CD14-positive monocyte (primary cell): ENCODE results near the gene SPTB. TPM values are rescaled to one million over a fixed set of nuclear protein-coding genes. Genes with fewer than 3 reads are reported as not detected.

Experiments
- DNase-seq, 3 donors: peaks; one replicate each; pipeline ENCODE4 v3.0.0-alpha.2; 2011 to 2022
- H2AFZ ChIP-seq: 2 replicates; pipeline ENCODE4 v1.6.0; 2012; ENCODE audit warnings: mild to moderate bottlenecking, low read depth, low read length, inconsistent platforms; ENCODE audit not compliant: insufficient read depth, poor library complexity, severe bottlenecking
- H3K27ac ChIP-seq, 2 donors: 1 replicate in 1 of 2; 2 replicates in 1 of 2; pipeline ENCODE4 v1.5.1; 2012 to 2013; ENCODE audit warnings: low read length in 2 of 2, control low read depth in 1 of 2, inconsistent platforms in 1 of 2, low read depth in 1 of 2, mild to moderate bottlenecking in 1 of 2
- H3K27me3 ChIP-seq, 2 donors: one replicate each; pipeline versions ENCODE4 v1.6.0 to v1.6.1; 2011 to 2013; ENCODE audit warnings: low read length in 2 of 2; ENCODE audit not compliant: control insufficient read depth in 2 of 2, insufficient read depth in 2 of 2
- H3K36me3 ChIP-seq, 2 donors: replicated peaks in 1 of 2; 1 replicate in 1 of 2; 2 replicates in 1 of 2; pipeline versions ENCODE4 v1.5.1 to v1.6.1; 2012 to 2013; ENCODE audit warnings: low read length in 2 of 2, control low read depth in 1 of 2, inconsistent platforms in 1 of 2, mild to moderate bottlenecking in 1 of 2; ENCODE audit not compliant: insufficient read depth in 2 of 2, control insufficient read depth in 1 of 2
- H3K4me1 ChIP-seq, 2 donors: 1 replicate in 1 of 2; 2 replicates in 1 of 2; pipeline versions ENCODE4 v1.5.1 to v1.6.1; 2012 to 2013; ENCODE audit warnings: low read length in 2 of 2, control low read depth in 1 of 2, inconsistent platforms in 1 of 2, mild to moderate bottlenecking in 1 of 2, moderate library complexity in 1 of 2; ENCODE audit not compliant: insufficient read depth in 2 of 2, control insufficient read depth in 1 of 2
- H3K4me2 ChIP-seq: replicated peaks from 2 replicates; pipeline ENCODE3; 2012; ENCODE audit warnings: low read length, moderate library complexity, mild to moderate bottlenecking; ENCODE audit not compliant: poor library complexity, severe bottlenecking; ENCODE audit errors: extremely low read depth
- H3K4me3 ChIP-seq, 3 experiments: fragments of 200-600 bp in 1 of 3; sonication (generic) in 1 of 3; replicated peaks in 1 of 3; 1 replicate in 2 of 3; 2 replicates in 1 of 3; pipeline ENCODE4 v1.5.1; 2011 to 2013; ENCODE audit warnings: low read length in 3 of 3, mild to moderate bottlenecking in 3 of 3, control low read depth in 2 of 3, low read depth in 2 of 3, inconsistent platforms in 1 of 3, moderate library complexity in 1 of 3
- H3K79me2 ChIP-seq: 2 replicates; pipeline ENCODE4 v1.6.0; 2012; ENCODE audit warnings: mild to moderate bottlenecking, control low read depth, inconsistent platforms, low read length, moderate library complexity; ENCODE audit not compliant: insufficient read depth
- H3K9ac ChIP-seq: 2 replicates; pipeline ENCODE4 v1.6.0; 2017; ENCODE audit warnings: low read length, mild to moderate bottlenecking; ENCODE audit not compliant: insufficient read depth, poor library complexity, severe bottlenecking
- H3K9me3 ChIP-seq, 2 donors: replicated peaks in 1 of 2; 1 replicate in 1 of 2; 2 replicates in 1 of 2; pipeline versions ENCODE4 v1.5.1 to v1.6.1; 2012 to 2013; ENCODE audit warnings: low read length in 2 of 2, control low read depth in 1 of 2; ENCODE audit not compliant: control insufficient read depth in 1 of 2, insufficient read depth in 1 of 2
- H4K20me1 ChIP-seq: 2 replicates; pipeline ENCODE4 v1.6.0; 2012; ENCODE audit warnings: mild to moderate bottlenecking, low read length, control low read depth, moderate library complexity; ENCODE audit not compliant: insufficient read depth
- H3K27ac Mint-ChIP-seq, 7 donors: one replicate each; pipeline ENCODE4 v1.8.0; 2020; ENCODE audit warnings: mild to moderate bottlenecking in 7 of 7, mixed read lengths in 7 of 7, moderate library complexity in 6 of 7, inconsistent platforms in 2 of 7
- H3K27me3 Mint-ChIP-seq, 3 donors: one replicate each; pipeline ENCODE4 v1.8.0; 2021 to 2022; ENCODE audit warnings: low read depth in 3 of 3, mild to moderate bottlenecking in 3 of 3, mixed read lengths in 3 of 3, moderate library complexity in 3 of 3, inconsistent platforms in 1 of 3
- H3K36me3 Mint-ChIP-seq, 2 donors: one replicate each; pipeline ENCODE4 v1.8.0; 2020; ENCODE audit warnings: mixed read lengths in 2 of 2, inconsistent platforms in 1 of 2, mild to moderate bottlenecking in 1 of 2
- H3K4me1 Mint-ChIP-seq: one replicate; pipeline ENCODE4 v1.8.0; 2020; ENCODE audit warnings: mild to moderate bottlenecking, mixed read lengths
- H3K4me3 Mint-ChIP-seq, 2 donors: one replicate each; pipeline ENCODE4 v1.8.0; 2020; ENCODE audit warnings: mild to moderate bottlenecking in 2 of 2, mixed read lengths in 2 of 2, moderate library complexity in 1 of 2
- H3K9me3 Mint-ChIP-seq, 7 donors: one replicate each; pipeline ENCODE4 v1.8.0; 2020 to 2022; ENCODE audit warnings: mixed read lengths in 7 of 7, mild to moderate bottlenecking in 6 of 7, moderate library complexity in 6 of 7, inconsistent platforms in 2 of 7
- CTCF ChIP-seq: fragments of 200-600 bp; IDR thresholded peaks from one replicate; pipeline ENCODE4 v1.8.0; 2022; ENCODE audit warnings: antibody characterized with exemption, mild to moderate bottlenecking
- WGBS: methylation state at CpG from one replicate; pipeline ENCODE4 v1.1.5; 2013; ENCODE audit warnings: missing lambda C conversion rate; ENCODE audit not compliant: insufficient coverage; 5-methylcytosine and 5-hydroxymethylcytosine counted together
- intact Hi-C, 2 donors: fragments of 100-400 bp; cut with micrococcal nuclease; formaldehyde crosslinking; loops; one replicate each; pipeline versions ENCODE4 v1.15.0 to v1.15.1; 2023
- polyA plus RNA-seq, 3 donors: library from polyadenylated mRNA; depleted of rRNA in 1 of 3; unstranded in 2 of 3; stranded (reverse) in 1 of 3; fragments of 300-500 nt in 2 of 3; fragments of >200 nt in 1 of 3; fragmentation: Illumina TruSeq in 2 of 3; gene quantifications; 1 replicate in 2 of 3; 2 replicates in 1 of 3; pipeline ENCODE4 v1.2.3, GENCODE V29; 2012 to 2021

SPTB gene
- polyA plus RNA-seq, 3 donors: not detected

- Mint-ChIP-seq H3K27me3 (peaks cover 0 to 4% (median 3%) of the 10 kb centered on the region in 3 donors), H3K4me3 (no peak overlapping the region), H3K9me3 (peaks cover 2 to 22% (median 13%) of the 10 kb centered on the region in 7 donors), H3K27ac (no peak overlapping the region), H3K4me1 (no peaks in the 10 kb centered on the region), H3K36me3 (no peaks in the 10 kb centered on the region)
- Histone ChIP-seq H2AFZ (no peak overlapping the region), H3K27ac (no peak overlapping the region), H3K79me2 (no peaks in the 10 kb centered on the region), H3K4me2 (no peak overlapping the region), H3K9me3 (peaks cover 0 to 17% of the 10 kb centered on the region in 2 donors), H3K4me1 (no peaks in the 10 kb centered on the region), H4K20me1 (no peaks in the 10 kb centered on the region), H3K9ac (no peak overlapping the region), H3K4me3 (no peak overlapping the region), H3K36me3 (no peaks in the 10 kb centered on the region), H3K27me3 (no peaks in the 10 kb centered on the region)
- 97% methylated on average over 18 of the region's 18 CpGs for WGBS
- DNase-seq: no peak
- TF ChIP-seq CTCF: no peak
- intact Hi-C loops: no loop called here
These were observed 109.0 kb downstream of the SPTB start for GRCh38 chr14:64770751-64771150.

DNA sequence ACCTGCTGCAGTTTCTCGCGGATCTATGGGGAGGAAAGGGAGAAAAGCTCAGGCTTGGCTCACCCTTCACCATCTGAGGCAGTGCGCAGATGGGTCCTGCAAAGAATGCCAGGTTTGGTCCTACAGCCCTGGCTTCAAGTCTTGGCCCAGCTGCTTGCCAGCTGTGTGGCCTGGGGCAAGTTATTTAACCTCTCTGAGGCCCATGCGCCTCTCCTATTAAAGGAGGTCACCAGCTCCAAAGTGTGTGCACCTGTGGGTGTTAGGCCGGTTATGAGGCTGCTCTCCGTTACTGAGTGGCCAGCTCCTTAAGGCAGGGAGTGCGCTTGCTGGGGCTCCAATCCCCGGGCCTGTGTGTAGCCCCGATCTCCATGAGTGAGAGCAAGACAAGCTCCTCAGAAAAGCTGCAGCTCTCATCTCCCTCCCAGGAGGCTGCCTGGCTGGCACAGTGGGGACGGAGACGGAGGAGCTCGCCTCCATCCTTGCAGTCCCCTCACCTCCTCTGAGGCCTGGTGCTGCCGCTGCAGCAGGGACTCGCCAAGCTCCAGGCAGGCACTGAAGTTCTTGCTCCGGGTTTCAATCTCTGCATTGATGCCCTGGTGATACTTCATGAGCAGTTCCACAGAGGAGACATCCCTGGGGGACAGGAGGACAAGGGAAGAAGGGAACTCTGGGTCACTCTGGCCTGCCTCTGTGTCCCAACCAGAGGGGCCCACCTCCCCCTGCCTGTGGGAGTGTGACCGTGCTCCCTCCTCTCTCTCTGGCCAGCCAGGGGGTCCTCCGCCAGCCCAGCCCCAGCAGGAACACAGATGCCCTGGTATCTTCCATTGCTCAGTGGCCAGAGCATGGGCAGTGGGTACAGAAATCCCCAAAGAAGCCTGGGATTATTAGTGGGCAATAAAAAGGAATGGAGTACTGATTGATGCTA lies 110.3 kb downstream of the SPTB start:
- Histone ChIP-seq H3K4me1 (peaks cover 4 to 5% of the 10 kb centered on the region in 2 donors), H3K27ac (no peak overlapping the region), H3K9me3 (peaks cover 0 to 14% of the 10 kb centered on the region in 2 donors), H3K9ac (no peak overlapping the region), H3K4me2 (no peak overlapping the region), H4K20me1 (no peaks in the 10 kb centered on the region), H3K79me2 (no peaks in the 10 kb centered on the region), H3K27me3 (no peaks in the 10 kb centered on the region), H3K36me3 (no peaks in the 10 kb centered on the region), H2AFZ (no peak overlapping the region), H3K4me3 (no peak overlapping the region)
- H3K4me1 Mint-ChIP-seq: peaks cover 4% of the 10 kb centered on the region
- H3K9me3 Mint-ChIP-seq: peaks cover 0 to 14% (median 6%) of the 10 kb centered on the region in 7 donors
- no peak overlapping the region for H3K27ac Mint-ChIP-seq
- H3K27me3 Mint-ChIP-seq: peaks cover 0 to 8% (median 7%) of the 10 kb centered on the region in 3 donors
- WGBS: 97% methylated on average over 13 of the region's 17 CpGs
- H3K4me3 Mint-ChIP-seq: no peak overlapping the region
- no peak for TF ChIP-seq CTCF
- DNase-seq: no peak
- intact Hi-C loops: no loop called here
- H3K36me3 Mint-ChIP-seq: no peaks in the 10 kb centered on the region
